H1 (cell line): ENCODE measurements around the gene MTIF2. TPM values are rescaled to one million over a fixed set of nuclear protein-coding genes. Genes with fewer than 3 reads are reported as not detected.

Experiments used
- CTCF ChIA-PET: fragments of 300-600 bp; sonication (Branson Sonifier 250); formaldehyde crosslinking; loops from one replicate; lab custom pipeline; 2021; ENCODE audit not compliant: partially characterized antibody; lab: Charles Lee
- POLR2A ChIA-PET: fragments of 300-600 bp; sonication (Branson Sonifier 250); formaldehyde crosslinking; loops from one replicate; lab custom pipeline; 2021; ENCODE audit warnings: inconsistent platforms; ENCODE audit not compliant: partially characterized antibody; lab: Charles Lee
- DNase-seq, 2 experiments: peaks; one replicate each; pipeline versions ENCODE4 v3.0.0 to v3.0.0-alpha.2; 2010 to 2022; ENCODE audit warnings: low spot score in 2 of 2, low read depth in 1 of 2, mixed read lengths in 1 of 2
- FAIRE-seq: peaks from 2 replicates; lab custom pipeline; 2011; peaks lifted over from hg19 to GRCh38; lab: Jason Lieb, UNC
- H2AFZ ChIP-seq: 2 replicates; pipeline ENCODE4 v1.8.1; 2012; ENCODE audit warnings: low read length, inconsistent platforms
- H2AK5ac ChIP-seq: 2 replicates; pipeline ENCODE4 v1.6.1; 2013; ENCODE audit warnings: low read depth, low read length
- H2BK120ac ChIP-seq: replicated peaks from 2 replicates; pipeline ENCODE3; 2013; ENCODE audit warnings: low read depth, low read length, inconsistent platforms
- H2BK12ac ChIP-seq: 2 replicates; pipeline ENCODE4 v1.6.1; 2013; ENCODE audit warnings: low read depth, low read length
- H2BK15ac ChIP-seq: 2 replicates; pipeline ENCODE4 v1.6.1; 2013; ENCODE audit warnings: low read length
- H2BK20ac ChIP-seq: 2 replicates; pipeline ENCODE4 v1.6.1; 2013; ENCODE audit warnings: low read length
- H2BK5ac ChIP-seq: 2 replicates; pipeline ENCODE4 v1.6.1; 2013; ENCODE audit warnings: low read depth, low read length
- H3K14ac ChIP-seq: 2 replicates; pipeline ENCODE4 v1.6.1; 2013; ENCODE audit warnings: inconsistent platforms; ENCODE audit not compliant: insufficient read length
- H3K18ac ChIP-seq: 2 replicates; pipeline ENCODE4 v1.6.1; 2013; ENCODE audit warnings: low read length; ENCODE audit errors: extremely low read depth
- H3K23ac ChIP-seq: 2 replicates; pipeline ENCODE4 v1.6.1; 2013; ENCODE audit warnings: inconsistent platforms; ENCODE audit not compliant: insufficient read length
- H3K23me2 ChIP-seq: 2 replicates; pipeline ENCODE4 v1.6.1; 2013; ENCODE audit warnings: low read depth, low read length
- H3K27ac ChIP-seq: 2 replicates; pipeline ENCODE4 v1.6.1; 2011; ENCODE audit warnings: low read depth, low read length, inconsistent platforms
- H3K27me3 ChIP-seq, 4 experiments: replicated peaks in 1 of 4; 1 replicate in 1 of 4; 2 replicates in 3 of 4; pipeline versions ENCODE4 v1.6.1 to v1.8.1; 2011 to 2013; ENCODE audit warnings: low read length in 3 of 4, mild to moderate bottlenecking in 3 of 4, inconsistent platforms in 2 of 4, mixed read lengths in 2 of 4, moderate library complexity in 1 of 4; ENCODE audit not compliant: control insufficient read depth in 3 of 4, insufficient read depth in 3 of 4; ENCODE audit errors: extremely low read depth in 1 of 4
- H3K36me3 ChIP-seq, 4 experiments: 2 replicates each; pipeline versions ENCODE4 v1.6.1 to v1.8.1; 2011 to 2013; ENCODE audit warnings: mild to moderate bottlenecking in 4 of 4, low read length in 3 of 4, moderate library complexity in 2 of 4, control low read depth in 1 of 4, inconsistent platforms in 1 of 4; ENCODE audit not compliant: insufficient read depth in 4 of 4, control insufficient read depth in 2 of 4
- H3K4ac ChIP-seq: replicated peaks from 2 replicates; pipeline ENCODE3; 2013; ENCODE audit warnings: low read length, low read depth, mixed read lengths, inconsistent platforms; ENCODE audit not compliant: insufficient read length
- H3K4me1 ChIP-seq, 4 experiments: replicated peaks in 1 of 4; 1 replicate in 1 of 4; 2 replicates in 3 of 4; pipeline versions ENCODE4 v1.6.1 to v1.8.1; 2011 to 2013; ENCODE audit warnings: low read length in 3 of 4, inconsistent platforms in 2 of 4, mixed read lengths in 1 of 4; ENCODE audit not compliant: insufficient read depth in 4 of 4, control insufficient read depth in 3 of 4
- H3K4me2 ChIP-seq, 2 experiments: 2 replicates each; pipeline versions ENCODE4 v1.6.1 to v1.8.1; 2011 to 2013; ENCODE audit warnings: low read depth in 2 of 2, low read length in 2 of 2, control low read depth in 1 of 2, inconsistent platforms in 1 of 2, mild to moderate bottlenecking in 1 of 2; ENCODE audit not compliant: insufficient read depth in 1 of 2
- H3K4me3 ChIP-seq, 4 experiments: fragments of 200-600, 300-600 bp in 1 of 4; sonication (generic), shearing (Covaris generic), sonication (Bioruptor Twin) in 1 of 4; 2 replicates each; pipeline versions ENCODE4 v1.5.1 to v1.8.1; 2011 to 2016; ENCODE audit warnings: low read length in 4 of 4, low read depth in 3 of 4, control low read depth in 2 of 4, inconsistent platforms in 2 of 4, mild to moderate bottlenecking in 2 of 4, mixed read lengths in 1 of 4, moderate library complexity in 1 of 4; ENCODE audit not compliant: insufficient read depth in 2 of 4; ENCODE audit errors: extremely low read depth in 1 of 4
- H3K56ac ChIP-seq: replicated peaks from 2 replicates; pipeline ENCODE3; 2013; ENCODE audit warnings: low read depth, mild to moderate bottlenecking, mixed read lengths, low read length, inconsistent platforms; ENCODE audit not compliant: insufficient read length
- H3K79me1 ChIP-seq: 2 replicates; pipeline ENCODE4 v1.6.1; 2013; ENCODE audit warnings: low read depth, low read length, control low read depth
- H3K79me2 ChIP-seq, 2 experiments: 2 replicates each; pipeline versions ENCODE4 v1.6.1 to v1.8.1; 2012 to 2013; ENCODE audit warnings: low read length in 2 of 2, mild to moderate bottlenecking in 2 of 2, inconsistent platforms in 1 of 2; ENCODE audit not compliant: insufficient read depth in 2 of 2, control insufficient read depth in 1 of 2
- H3K9ac ChIP-seq, 4 experiments: replicated peaks in 1 of 4; 1 replicate in 1 of 4; 2 replicates in 3 of 4; pipeline versions ENCODE4 v1.6.1 to v1.8.1; 2011 to 2013; ENCODE audit warnings: low read depth in 3 of 4, low read length in 3 of 4, control low read depth in 2 of 4, mild to moderate bottlenecking in 2 of 4, moderate library complexity in 2 of 4, inconsistent platforms in 1 of 4; ENCODE audit errors: extremely low read depth in 1 of 4
- H3K9me3 ChIP-seq, 2 experiments: 2 replicates each; pipeline versions ENCODE4 v1.6.1 to v1.8.1; 2012 to 2013; ENCODE audit warnings: mild to moderate bottlenecking in 2 of 2, moderate library complexity in 2 of 2, control low read depth in 1 of 2, inconsistent platforms in 1 of 2, low read depth in 1 of 2, low read length in 1 of 2, mixed read lengths in 1 of 2; ENCODE audit not compliant: insufficient read depth in 2 of 2
- H4K20me1 ChIP-seq, 2 experiments: replicated peaks in 1 of 2; 2 replicates each; pipeline versions ENCODE3 to v1.8.1; 2011 to 2013; ENCODE audit warnings: inconsistent platforms in 2 of 2, low read length in 2 of 2, mild to moderate bottlenecking in 1 of 2; ENCODE audit not compliant: insufficient read depth in 2 of 2, control insufficient read depth in 1 of 2
- H4K5ac ChIP-seq: 2 replicates; pipeline ENCODE4 v1.6.1; 2013; ENCODE audit warnings: low read length, low read depth, mixed read lengths, inconsistent platforms; ENCODE audit not compliant: insufficient read length
- H4K8ac ChIP-seq: 2 replicates; pipeline ENCODE4 v1.8.0; 2013; ENCODE audit warnings: mild to moderate bottlenecking, moderate library complexity, low read length, inconsistent platforms; ENCODE audit not compliant: insufficient read depth; ENCODE audit errors: extremely low read depth
- H4K91ac ChIP-seq: replicated peaks from 2 replicates; pipeline ENCODE3; 2013; ENCODE audit warnings: low read length, mixed read lengths, inconsistent platforms; ENCODE audit not compliant: insufficient read length
- CREB1 ChIP-seq: IDR thresholded peaks from 2 replicates; pipeline ENCODE4 v1.6.1; 2012; ENCODE audit warnings: inconsistent platforms
- MAFK ChIP-seq: IDR thresholded peaks from 2 replicates; pipeline ENCODE4 v1.6.1; 2012; ENCODE audit warnings: low read depth, mild to moderate bottlenecking, improper control_type of control experiment, low read length
- POLR2A ChIP-seq, 2 experiments: IDR thresholded peaks; 1 replicate in 1 of 2; 2 replicates in 1 of 2; pipeline ENCODE4 v1.6.1; 2011; ENCODE audit warnings: low read depth in 2 of 2, low read length in 2 of 2, mild to moderate bottlenecking in 2 of 2; ENCODE audit errors: control extremely low read depth in 1 of 2
- WGBS, 2 experiments: shearing (Covaris generic) in 1 of 2; methylation state at CpG; one replicate each; pipeline versions ENCODE4 v1.1.6 to v1.1.7; 2013 to 2015; ENCODE audit warnings: low lambda C conversion rate in 2 of 2, mixed read lengths in 2 of 2, inconsistent platforms in 1 of 2, low coverage in 1 of 2, missing lambda C conversion rate in 1 of 2; ENCODE audit not compliant: insufficient replicate concordance in 2 of 2, insufficient coverage in 1 of 2, insufficient read length in 1 of 2; ENCODE audit errors: extremely low coverage in 1 of 2, missing lambda C conversion rate in 1 of 2; 5-methylcytosine and 5-hydroxymethylcytosine counted together
- polyA plus RNA-seq, 7 experiments: library from polyadenylated mRNA; depleted of rRNA in 3 of 7; stranded (reverse) in 5 of 7; unstranded in 2 of 7; fragments of >200 nt in 5 of 7; fragments of 200-250 nt in 2 of 7; gene quantifications; 1 replicate in 5 of 7; 2 replicates in 1 of 7; 4 replicates in 1 of 7; pipeline versions ENCODE4 v1.2.1 to v1.2.3, GENCODE V29; 2011 to 2013; ENCODE audit warnings: missing spikeins in 2 of 7, mixed read lengths in 2 of 7
- total RNA-seq: library from RNA; stranded (reverse); fragmentation: NEBNext Ultra II Directional; extraction: Animal tissue kit (Norgen Biotek cat#: 25700); gene quantifications from 2 replicates; pipeline ENCODE4 v1.2.1, GENCODE V29; 2021

Gene MTIF2
- total and polyA plus RNA-seq, 2 of the 8 experiments (the other 6 are each of a cell fraction or from before 2014, with no cell fraction given) = 11.0 to 36.0 TPM

DNA sequence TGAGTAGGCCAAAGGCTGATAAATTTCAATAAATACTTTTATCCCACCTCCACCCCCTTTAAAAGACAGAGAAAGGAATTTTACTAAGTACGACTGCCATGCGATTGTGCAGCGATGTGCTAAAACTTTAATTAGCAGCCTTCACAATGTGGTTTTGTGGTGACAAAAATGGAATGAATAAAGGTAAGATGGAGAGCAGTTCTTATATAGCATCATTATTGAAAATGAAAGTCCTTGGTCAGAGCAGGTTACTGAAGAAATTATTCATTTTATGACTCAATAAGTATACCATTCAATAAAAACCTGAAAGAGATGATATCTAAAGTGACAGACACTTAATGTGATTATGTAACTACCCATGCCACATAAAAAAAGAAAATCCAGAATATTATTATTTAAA lies 33.2 kb upstream of the MTIF2 start:
- Histone ChIP-seq H3K27ac (no peak overlapping the region), H3K23me2 (no peaks in the 10 kb centered on the region), H3K36me3 (peaks cover 3 to 42% (median 9%) of the 10 kb centered on the region in 4 experiments; a peak in 5 of 8 replicates), H3K56ac (no peak overlapping the region), H3K4me1 (no peaks in the 10 kb centered on the region), H2AK5ac (no peak overlapping the region), H2BK12ac (no peak overlapping the region), H2BK20ac (no peak overlapping the region), H2BK5ac (no peak overlapping the region), H4K91ac (no peak overlapping the region), H3K9ac (no peak overlapping the region), H3K4ac (no peak overlapping the region), H4K20me1 (no peaks in the 10 kb centered on the region), H3K23ac (no peak overlapping the region), H3K9me3 (no peaks in the 10 kb centered on the region), H3K79me2 (no peaks in the 10 kb centered on the region), H2BK15ac (no peak overlapping the region), H3K4me3 (no peak overlapping the region), H4K5ac (no peak overlapping the region), H4K8ac (no peak overlapping the region), H3K14ac (no peak overlapping the region), H2AFZ (no peak overlapping the region), H3K27me3 (no peaks in the 10 kb centered on the region), H3K4me2 (no peak overlapping the region), H3K79me1 (no peaks in the 10 kb centered on the region), H2BK120ac (no peak overlapping the region), H3K18ac (no peak overlapping the region)
- ChIA-PET CTCF (no interaction called here), POLR2A (no interaction called here)
- DNase-seq = no peak
- 97% methylated on average over 3 of the region's 3 CpGs; no CpG with 5 or more reads in 1 of the 2 experiments for WGBS, 2 experiments
- no peak for FAIRE-seq
- TF ChIP-seq CREB1 (no peak), MAFK (no peak), POLR2A (IDR thresholded peaks at IDR 0.05; ENCODE audit: control extremely low read depth in 1 of 2, low read depth in 2 of 2, low read length in 2 of 2) (no peak)
